Measurements from ENCODE around the gene MTA1.

- TF ChIP-seq CTCF (IDR thresholded peaks at IDR 0.05; ENCODE audit: insufficient read depth, low read length, poor library complexity, severe bottlenecking) (no peak), EZH2phosphoT487 (conservative IDR thresholded peaks at IDR 0.05; ENCODE audit: low read length) (no peak)
These were observed 19.6 kb downstream of the MTA1 start for GRCh38 chr14:105439179-105439578.

All from SU-DHL-6 (cell line).